ENCODE data around the gene STK39.

- TF ChIP-seq CTCF (optimal IDR thresholded peaks at IDR 0.05 in 1 of 3, IDR thresholded peaks at IDR 0.05 in 1 of 3, conservative IDR thresholded peaks at IDR 0.05 in 1 of 3; ENCODE audit: extremely low read depth in 1 of 3, insufficient read depth in 2 of 3, low read length in 3 of 3), result no peak
- no peak for TF ChIP-seq EZH2 (IDR thresholded peaks at IDR 0.05; ENCODE audit: low read length)
Observed at GRCh38 chr2:168060986-168061750, 186.2 kb downstream of the STK39 start.
